HFFc6 (cell line): ENCODE data around the gene HSF5. TPM values are rescaled to one million over a fixed set of nuclear protein-coding genes. Genes with fewer than 3 reads are reported as not detected.

Experiments
- DNase-seq: peaks from one replicate; pipeline ENCODE4 v3.0.0-alpha.2; 2018
- H3K27ac Mint-ChIP-seq: 2 replicates; pipeline ENCODE4 v1.8.0; 2020; ENCODE audit warnings: mild to moderate bottlenecking, mixed read lengths
- H3K27me3 Mint-ChIP-seq: 2 replicates; pipeline ENCODE4 v1.8.0; 2021; ENCODE audit warnings: mild to moderate bottlenecking, moderate library complexity, mixed read lengths; ENCODE audit not compliant: insufficient read depth
- H3K36me3 Mint-ChIP-seq: 2 replicates; pipeline ENCODE4 v1.8.0; 2021; ENCODE audit warnings: low read depth, mixed read lengths
- H3K4me1 Mint-ChIP-seq: 2 replicates; pipeline ENCODE4 v1.8.0; 2020; ENCODE audit warnings: low read depth, mixed read lengths
- H3K4me3 Mint-ChIP-seq: 2 replicates; pipeline ENCODE4 v1.8.0; 2020; ENCODE audit warnings: mild to moderate bottlenecking, moderate library complexity, mixed read lengths
- H3K9me3 Mint-ChIP-seq: 2 replicates; pipeline ENCODE4 v1.8.0; 2020; ENCODE audit warnings: mild to moderate bottlenecking, mixed read lengths
- total RNA-seq, 6 experiments: library from RNA; stranded (reverse); fragmentation: NEBNext Ultra II Directional; extraction: Animal tissue kit (Norgen Biotek cat#: 25700); gene quantifications; 2 replicates in 1 of 6; 3 replicates in 5 of 6; pipeline ENCODE4 v1.2.3, GENCODE V29; 2021
- TF ChIP-seq, protein P1 (sequence below): fragments of 200-600 bp; sonication (generic); IDR thresholded peaks from 2 replicates; pipeline ENCODE4 v1.5.0; 2021; ENCODE audit warnings: antibody characterized with exemption, mild to moderate bottlenecking

Gene HSF5
- total RNA-seq, 6 experiments from 2014 or later, result not detected

DNA sequence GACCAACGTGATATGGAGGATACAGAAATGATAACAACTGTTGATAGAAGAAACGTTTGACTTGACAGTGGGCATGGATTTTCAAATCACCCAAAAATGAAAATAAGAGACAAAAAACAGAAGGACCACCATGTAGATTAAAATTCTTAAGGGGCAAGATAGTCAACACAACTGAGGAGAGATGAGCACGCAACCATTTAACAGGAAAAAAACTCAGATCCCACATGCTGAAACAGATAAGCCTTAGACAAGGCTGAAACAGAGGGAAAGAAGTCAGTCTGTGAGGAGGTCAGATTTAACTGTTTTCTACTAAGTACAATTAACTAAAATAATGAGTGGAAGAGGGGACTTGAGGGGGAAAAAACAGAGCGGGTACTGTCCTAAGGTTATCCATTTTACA lies 92.0 kb downstream of the HSF5 start:
- H3K27ac Mint-ChIP-seq, result no peak overlapping the region
- TF ChIP-seq, protein P1, sequence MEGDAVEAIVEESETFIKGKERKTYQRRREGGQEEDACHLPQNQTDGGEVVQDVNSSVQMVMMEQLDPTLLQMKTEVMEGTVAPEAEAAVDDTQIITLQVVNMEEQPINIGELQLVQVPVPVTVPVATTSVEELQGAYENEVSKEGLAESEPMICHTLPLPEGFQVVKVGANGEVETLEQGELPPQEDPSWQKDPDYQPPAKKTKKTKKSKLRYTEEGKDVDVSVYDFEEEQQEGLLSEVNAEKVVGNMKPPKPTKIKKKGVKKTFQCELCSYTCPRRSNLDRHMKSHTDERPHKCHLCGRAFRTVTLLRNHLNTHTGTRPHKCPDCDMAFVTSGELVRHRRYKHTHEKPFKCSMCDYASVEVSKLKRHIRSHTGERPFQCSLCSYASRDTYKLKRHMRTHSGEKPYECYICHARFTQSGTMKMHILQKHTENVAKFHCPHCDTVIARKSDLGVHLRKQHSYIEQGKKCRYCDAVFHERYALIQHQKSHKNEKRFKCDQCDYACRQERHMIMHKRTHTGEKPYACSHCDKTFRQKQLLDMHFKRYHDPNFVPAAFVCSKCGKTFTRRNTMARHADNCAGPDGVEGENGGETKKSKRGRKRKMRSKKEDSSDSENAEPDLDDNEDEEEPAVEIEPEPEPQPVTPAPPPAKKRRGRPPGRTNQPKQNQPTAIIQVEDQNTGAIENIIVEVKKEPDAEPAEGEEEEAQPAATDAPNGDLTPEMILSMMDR, result no peak
- no peaks in the 10 kb centered on the region for H3K36me3 Mint-ChIP-seq
- peaks cover 39% of the 10 kb centered on the region for H3K27me3 Mint-ChIP-seq
- H3K9me3 Mint-ChIP-seq, result no peaks in the 10 kb centered on the region
- H3K4me1 Mint-ChIP-seq, result no peaks in the 10 kb centered on the region
- no peak overlapping the region for H3K4me3 Mint-ChIP-seq
- no peak for DNase-seq

DNA sequence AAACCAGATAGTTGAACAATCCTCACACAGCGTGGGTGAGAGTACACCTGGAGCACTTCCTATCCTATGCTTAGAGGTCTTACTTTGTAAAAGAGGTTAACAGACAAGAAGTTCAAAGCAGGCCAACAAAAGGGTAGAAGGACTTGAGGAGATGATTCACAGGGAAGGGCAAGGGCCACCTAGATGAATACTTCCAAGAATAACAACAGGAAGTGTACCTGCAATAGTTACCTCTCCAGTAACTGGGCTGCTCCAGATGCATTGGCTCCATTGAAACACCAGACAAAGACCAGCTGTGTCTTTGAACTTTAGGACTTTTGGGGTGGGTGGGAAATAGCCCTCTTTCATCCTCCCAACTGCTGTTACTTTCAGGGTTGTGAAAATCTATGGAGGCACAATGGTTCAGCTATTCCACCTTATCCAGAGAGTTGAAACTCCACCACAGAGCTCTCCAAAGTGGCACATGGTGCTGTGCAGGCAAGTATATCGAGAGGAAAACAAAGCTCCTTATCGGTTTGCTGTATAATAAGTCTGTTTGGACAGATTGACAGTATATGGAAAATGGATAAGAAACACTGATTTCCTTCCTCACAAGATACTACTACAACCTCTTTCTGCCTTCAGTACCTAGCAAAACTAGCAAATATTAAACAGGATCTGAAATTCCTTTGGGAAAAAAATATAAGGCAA lies 93.5 kb downstream of the HSF5 start:
- H3K36me3 Mint-ChIP-seq, result no peaks in the 10 kb centered on the region
- TF ChIP-seq, protein P1, result no peak
- peaks cover 47% of the 10 kb centered on the region for H3K27me3 Mint-ChIP-seq
- H3K27ac Mint-ChIP-seq, result no peak overlapping the region
- H3K4me1 Mint-ChIP-seq, result no peaks in the 10 kb centered on the region
- no peaks in the 10 kb centered on the region for H3K9me3 Mint-ChIP-seq
- no peak overlapping the region for H3K4me3 Mint-ChIP-seq
- DNase-seq, result no peak

DNA sequence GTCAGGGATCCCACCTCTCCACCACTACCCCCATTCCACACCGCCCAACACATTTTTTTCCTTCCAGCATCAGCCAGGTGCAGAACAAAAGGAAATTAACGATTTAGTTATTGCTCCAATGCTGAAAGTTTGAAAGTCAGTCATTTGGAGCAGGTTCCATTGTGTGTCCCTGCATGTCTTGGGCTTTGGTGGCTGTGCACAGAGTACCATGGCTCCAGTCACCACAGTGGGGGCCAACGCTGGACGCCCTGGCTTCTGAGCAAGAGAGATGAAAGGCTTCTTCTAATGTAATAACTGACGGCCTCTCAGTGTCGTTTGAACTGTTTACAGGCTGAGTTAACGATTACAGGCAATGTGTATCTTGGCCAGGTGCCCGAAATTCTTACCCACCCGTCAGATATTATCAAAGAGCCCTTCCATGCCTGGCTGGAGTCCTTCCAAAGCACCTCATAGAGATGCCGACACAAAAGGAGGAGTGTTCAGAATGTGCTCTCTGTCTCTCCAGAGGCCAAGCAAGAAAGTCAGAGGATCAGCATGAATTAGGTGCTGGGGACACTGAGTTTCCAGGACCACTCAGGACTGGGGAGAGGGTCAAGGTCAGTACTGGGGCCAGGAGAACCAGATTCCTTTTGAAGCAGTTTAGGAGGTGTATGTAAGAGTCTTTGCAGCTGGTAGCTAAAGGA lies 96.8 kb downstream of the HSF5 start:
- H3K27me3 Mint-ChIP-seq, result peaks cover 39% of the 10 kb centered on the region
- no peak overlapping the region for H3K4me3 Mint-ChIP-seq
- H3K4me1 Mint-ChIP-seq, result no peaks in the 10 kb centered on the region
- no peak overlapping the region for H3K27ac Mint-ChIP-seq
- TF ChIP-seq, protein P1, result no peak
- H3K9me3 Mint-ChIP-seq, result no peaks in the 10 kb centered on the region
- DNase-seq, result no peak
- no peaks in the 10 kb centered on the region for H3K36me3 Mint-ChIP-seq

DNA sequence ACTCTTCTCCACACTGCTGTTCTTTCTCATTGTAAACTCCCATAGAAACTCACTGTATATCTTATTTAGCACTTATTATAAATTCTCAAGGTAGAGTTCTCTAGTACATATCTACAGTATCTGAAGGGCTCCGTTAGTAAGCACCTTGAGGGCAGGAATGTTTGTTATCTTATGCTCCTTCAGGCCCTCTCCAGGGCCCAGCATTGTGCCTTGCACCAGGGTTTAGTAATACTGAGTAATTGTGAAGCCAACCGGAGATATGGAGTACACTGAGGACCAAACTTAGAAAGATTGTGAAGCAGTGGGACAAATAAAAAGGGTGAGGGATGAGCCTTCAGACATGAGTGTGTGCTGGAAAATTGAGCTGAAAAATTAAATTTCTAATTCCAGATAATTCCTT lies 97.3 kb downstream of the HSF5 start:
- Mint-ChIP-seq H3K36me3 (no peaks in the 10 kb centered on the region), H3K9me3 (no peaks in the 10 kb centered on the region), H3K4me3 (no peak overlapping the region), H3K27me3 (peaks cover 39% of the 10 kb centered on the region), H3K27ac (no peak overlapping the region), H3K4me1 (no peaks in the 10 kb centered on the region)
- TF ChIP-seq, protein P1, result no peak
- DNase-seq, result no peak

DNA sequence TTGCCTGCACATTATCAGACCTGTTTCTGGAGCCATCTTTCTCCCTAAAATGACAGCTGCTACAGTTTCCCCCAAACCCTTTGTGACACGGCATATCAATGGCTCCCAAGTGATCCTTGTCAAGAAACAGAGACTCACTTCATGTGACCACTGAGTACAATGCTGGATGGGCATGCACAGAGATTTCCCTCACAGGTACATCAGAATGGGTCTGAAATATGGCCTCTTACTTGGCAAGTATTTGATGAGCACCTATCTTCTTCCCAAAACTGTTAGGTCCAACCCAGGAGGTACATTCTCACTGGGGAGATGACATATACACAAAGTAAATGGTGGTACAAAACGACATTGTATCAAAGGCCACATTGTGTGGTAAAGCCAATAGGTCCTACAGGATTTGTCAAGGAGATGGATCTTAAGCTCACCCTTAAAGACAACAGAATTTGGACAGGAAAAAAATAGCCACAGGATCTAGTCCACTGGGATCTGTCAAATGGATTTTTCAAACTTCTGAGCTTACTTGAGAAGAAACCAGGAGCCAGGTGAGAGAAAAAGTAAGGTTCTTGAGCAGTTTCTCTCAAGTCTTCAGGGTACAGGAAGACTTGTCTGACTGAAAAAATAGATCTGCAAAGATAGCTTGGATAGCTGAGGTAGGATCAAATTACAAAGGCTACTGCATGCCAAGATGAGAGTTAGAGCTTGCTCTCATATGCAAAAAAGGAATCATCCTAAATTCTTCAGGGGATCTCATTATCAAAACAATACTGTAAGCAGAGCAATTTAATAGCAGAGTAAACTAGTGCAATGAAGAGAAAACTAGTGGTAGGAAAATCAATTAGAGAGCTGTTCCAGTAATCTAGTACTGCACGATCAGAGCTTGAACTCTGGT lies 99.7 kb downstream of the HSF5 start:
- Mint-ChIP-seq H3K4me3 (no peak overlapping the region), H3K36me3 (no peaks in the 10 kb centered on the region), H3K27ac (no peak overlapping the region), H3K9me3 (no peaks in the 10 kb centered on the region), H3K4me1 (no peaks in the 10 kb centered on the region), H3K27me3 (peaks cover 35% of the 10 kb centered on the region)
- TF ChIP-seq, protein P1, result no peak
- no peak for DNase-seq
